ENCODE data around the gene EXTL1. TPM values are rescaled to one million over a fixed set of nuclear protein-coding genes. Genes with fewer than 3 reads are reported as not detected.

EXTL1 gene
- total and polyA plus RNA-seq, 10 of the 15 experiments (the other 5 are each of a cell fraction or from before 2014, with no cell fraction given), result not detected

- TF ChIP-seq ZBTB33 (IDR thresholded peaks at IDR 0.05), result no peak
- TF ChIP-seq ZNF687 (IDR thresholded peaks at IDR 0.05), result no peak
- no peak for TF ChIP-seq PAX5 (IDR thresholded peaks at IDR 0.05; ENCODE audit: borderline replicate concordance, low read depth, low read length)
- no peak for TF ChIP-seq JUNB (IDR thresholded peaks at IDR 0.05)
- no peak for TF ChIP-seq SMAD1 (IDR thresholded peaks at IDR 0.05; ENCODE audit: low read depth, partially characterized antibody)
- no peak for TF ChIP-seq MYC (IDR thresholded peaks at IDR 0.05; ENCODE audit: insufficient read depth, insufficient read length, insufficient replicate concordance, low read length, severe bottlenecking)
- no peak for TF ChIP-seq E2F8 (IDR thresholded peaks at IDR 0.05; ENCODE audit: low read depth, partially characterized antibody)
- no peak for TF ChIP-seq TAF1 (IDR thresholded peaks at IDR 0.05; ENCODE audit: borderline replicate concordance, low read depth, low read length)
- no peak for TF ChIP-seq REST (IDR thresholded peaks at IDR 0.05; ENCODE audit: low read depth, low read length)
- no peak for TF ChIP-seq BHLHE40 (IDR thresholded peaks at IDR 0.05; ENCODE audit: borderline replicate concordance in 1 of 2, low read depth in 2 of 2, low read length in 1 of 2)
- no peak for TF ChIP-seq EGR1 (IDR thresholded peaks at IDR 0.05; ENCODE audit: borderline replicate concordance in 1 of 2, low read depth in 2 of 2, low read length in 2 of 2)
- no peak for TF ChIP-seq NFXL1 (IDR thresholded peaks at IDR 0.05; ENCODE audit: borderline replicate concordance)
- no peak for TF ChIP-seq ELK1 (IDR thresholded peaks at IDR 0.05; ENCODE audit: low read depth, low read length)
Measured at GRCh38 chr1:26029054-26029863, 7.7 kb downstream of the EXTL1 start (continued).

All from GM12878 (cell line).